Embryonic facial prominence (tissue), 1 donor: ENCODE data around the gene TRIM40.
"Not testable (repeated sequence)": the region's sequence is repeated elsewhere in the genome, so short reads cannot be mapped to it uniquely, and the experiment has no call there.

Experiments
- DNase-seq: peaks from one replicate; pipeline ENCODE4 v3.0.0-alpha.2; 2016; ENCODE audit errors: extremely low spot score

The TRIM40 gene

GRCh38 chr6:30163090-30163917, 27.4 kb downstream of the TRIM40 start, which contains the start of gene TRIM15:
Gene TRIM15, plus strand, starts transcription at chr6:30163546. Its CDS starts 139 bp downstream, at chr6:30163685.
- DNase-seq = no peak

GRCh38 chr6:30163918-30164654, 28.1 kb downstream of the TRIM40 start:
- no peak for DNase-seq

DNA sequence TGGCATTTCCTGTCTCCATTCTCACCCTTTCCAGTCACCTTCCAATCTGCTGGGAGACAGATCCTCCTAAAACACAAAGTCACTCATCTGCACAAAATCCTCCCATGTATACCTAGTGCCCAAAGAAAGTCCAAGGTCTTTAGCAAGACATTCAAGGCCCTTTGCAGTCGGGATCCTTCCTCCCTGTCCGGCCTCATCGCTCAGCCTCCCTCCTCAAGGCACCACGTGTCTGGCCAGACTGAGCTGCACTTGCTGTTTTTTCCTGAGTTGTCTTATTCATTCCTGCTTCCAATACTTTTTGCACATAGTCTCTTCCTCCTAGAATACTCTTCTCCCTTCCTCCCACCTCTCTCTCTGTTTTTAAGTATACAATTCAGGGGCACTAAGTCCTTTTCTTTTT, 28.8 kb downstream of the TRIM40 start:
- no peak for DNase-seq

DNA sequence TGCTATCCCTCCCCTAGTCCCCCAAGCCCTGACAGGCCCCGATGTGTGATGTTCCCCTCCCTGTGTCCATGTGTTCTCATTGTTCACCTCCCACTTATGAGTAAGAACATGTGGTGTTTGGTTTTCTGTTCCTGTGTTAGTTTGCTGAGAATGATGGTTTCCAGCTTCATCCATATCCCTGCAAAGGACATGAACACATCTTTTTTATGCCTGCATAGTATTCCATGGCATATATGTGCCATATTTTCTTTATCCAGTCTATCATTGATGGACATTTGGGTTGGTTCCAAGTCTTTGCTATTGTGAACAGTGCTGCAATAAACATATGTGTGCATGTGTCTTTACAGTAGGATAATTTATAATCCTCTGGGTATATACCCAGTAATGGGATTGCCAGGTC, 29.3 kb downstream of the TRIM40 start:
- not testable (repeated sequence) for DNase-seq

DNA sequence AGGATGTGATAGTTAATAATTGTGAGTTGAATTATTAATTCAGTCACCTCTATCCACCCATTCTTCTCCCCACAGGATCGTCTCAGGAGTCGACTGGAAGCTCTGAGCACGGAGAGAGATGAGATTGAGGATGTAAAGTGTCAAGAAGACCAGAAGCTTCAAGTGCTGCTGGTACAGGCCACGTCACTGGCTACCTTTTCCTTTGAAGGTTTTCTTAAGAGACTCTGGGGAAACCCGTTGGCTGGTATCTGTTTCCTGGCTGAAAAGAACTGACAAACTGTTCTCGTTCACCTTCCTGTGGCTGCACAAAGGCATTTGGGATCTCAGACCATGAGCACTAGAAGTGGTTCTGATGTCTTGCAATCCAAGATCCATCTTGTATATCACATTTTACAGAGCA, 31.2 kb downstream of the TRIM40 start:
- no peak for DNase-seq

DNA sequence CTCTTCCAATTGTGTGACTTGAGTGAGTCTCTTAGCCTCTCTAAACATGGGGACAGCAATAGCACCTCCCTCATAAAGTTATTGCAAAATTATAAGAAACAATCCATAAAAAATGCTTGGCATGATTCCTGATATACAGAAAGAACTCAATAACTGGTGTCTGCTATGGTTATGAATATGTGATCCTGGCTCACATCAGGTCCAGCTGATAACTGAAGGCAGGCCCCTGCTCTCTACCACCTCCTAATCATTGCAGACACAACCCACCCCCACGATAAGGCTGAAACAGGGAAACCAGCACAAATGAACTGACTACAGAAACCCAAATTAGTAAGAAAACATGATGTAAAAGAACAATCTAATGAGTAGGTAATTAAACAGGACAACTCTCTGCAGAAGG, 32.8 kb downstream of the TRIM40 start:
- no peak for DNase-seq

- no peak for DNase-seq
These were observed 34.0 kb downstream of the TRIM40 start for GRCh38 chr6:30169658-30170614.

DNA sequence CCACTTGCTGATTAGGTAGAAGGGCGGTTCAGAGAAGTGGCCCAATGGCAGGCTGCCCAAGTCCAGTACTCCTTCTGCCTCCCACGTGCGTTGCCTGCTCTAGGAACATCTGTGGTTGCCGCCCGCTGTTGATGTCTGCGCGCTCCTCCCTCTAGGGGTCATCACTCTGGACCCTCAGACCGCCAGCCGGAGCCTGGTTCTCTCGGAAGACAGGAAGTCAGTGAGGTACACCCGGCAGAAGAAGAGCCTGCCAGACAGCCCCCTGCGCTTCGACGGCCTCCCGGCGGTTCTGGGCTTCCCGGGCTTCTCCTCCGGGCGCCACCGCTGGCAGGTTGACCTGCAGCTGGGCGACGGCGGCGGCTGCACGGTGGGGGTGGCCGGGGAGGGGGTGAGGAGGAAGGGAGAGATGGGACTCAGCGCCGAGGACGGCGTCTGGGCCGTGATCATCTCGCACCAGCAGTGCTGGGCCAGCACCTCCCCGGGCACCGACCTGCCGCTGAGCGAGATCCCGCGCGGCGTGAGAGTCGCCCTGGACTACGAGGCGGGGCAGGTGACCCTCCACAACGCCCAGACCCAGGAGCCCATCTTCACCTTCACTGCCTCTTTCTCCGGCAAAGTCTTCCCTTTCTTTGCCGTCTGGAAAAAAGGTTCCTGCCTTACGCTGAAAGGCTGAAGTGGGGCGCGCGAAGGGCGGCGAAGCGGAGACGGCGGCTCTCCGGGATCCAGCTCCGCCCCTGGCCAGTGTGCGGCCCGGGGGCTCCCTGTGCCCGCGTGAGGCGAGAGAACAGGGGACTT, 35.9 kb downstream of the TRIM40 start:
- DNase-seq = no peak

DNA sequence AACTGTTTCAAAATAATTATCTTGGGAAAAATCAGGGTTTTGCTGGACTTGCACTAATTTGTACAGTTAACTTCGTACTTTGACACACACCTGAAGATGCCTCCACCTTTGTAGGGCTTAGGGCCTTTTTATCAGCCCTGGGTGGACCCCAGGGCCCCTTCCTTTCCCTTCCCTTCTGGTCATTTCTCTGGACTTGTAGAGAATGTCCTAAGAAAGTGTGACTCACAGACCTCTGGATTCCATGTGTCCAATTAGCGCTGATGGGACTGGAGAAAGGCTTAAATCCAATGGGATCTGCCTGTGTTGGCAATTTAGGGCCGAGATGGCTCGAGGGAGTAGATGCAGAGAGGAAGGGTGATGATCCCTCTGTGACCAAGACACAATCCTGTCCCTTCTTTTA, 36.7 kb downstream of the TRIM40 start:
- DNase-seq = no peak

- no peak for DNase-seq
These were observed 39.8 kb downstream of the TRIM40 start for GRCh38 chr6:30175765-30176164.

DNA sequence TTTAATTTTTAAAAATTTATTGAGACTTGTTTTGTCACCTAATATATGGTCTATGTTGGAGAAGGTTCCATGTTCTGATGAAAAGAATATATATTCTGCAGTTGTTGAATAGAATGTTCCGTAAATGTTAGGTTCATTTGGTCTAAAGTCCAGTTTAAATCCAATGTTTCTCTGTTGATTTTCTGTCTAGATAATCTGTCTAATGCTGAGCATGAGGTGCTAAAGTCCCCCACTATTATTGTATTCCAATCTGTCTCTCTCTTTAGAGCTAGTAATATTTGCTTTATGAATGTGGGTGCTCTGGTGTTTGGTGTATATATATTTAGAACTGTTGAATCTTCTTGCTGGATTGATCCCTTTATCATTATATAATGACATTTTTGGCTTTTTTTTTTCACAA, 42.9 kb downstream of the TRIM40 start:
- DNase-seq = no peak

DNA sequence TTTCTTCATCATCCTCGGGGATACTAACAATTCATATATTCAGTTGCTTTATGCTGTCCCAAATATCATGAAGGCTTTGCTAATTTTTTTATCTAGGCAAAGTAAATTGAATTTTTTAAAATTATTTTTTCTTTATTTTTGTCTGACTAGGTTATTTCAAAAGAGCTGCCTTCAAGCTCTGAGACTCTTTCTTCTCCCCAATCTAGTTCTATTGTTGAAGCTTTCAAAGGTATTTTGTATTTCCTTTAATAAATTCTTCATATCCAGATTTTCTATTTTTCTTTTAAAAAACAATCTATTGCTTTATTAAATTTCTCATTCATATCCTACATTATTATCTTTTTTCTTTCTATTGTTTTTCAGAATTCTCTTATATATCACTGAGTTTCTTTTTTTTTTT, 44.2 kb downstream of the TRIM40 start:
- DNase-seq = no peak

- DNase-seq = no peak
These were observed 48.6 kb downstream of the TRIM40 start for GRCh38 chr6:30184417-30185031.

- no peak for DNase-seq
These were observed 50.0 kb downstream of the TRIM40 start for GRCh38 chr6:30185846-30186484.

GRCh38 chr6:30188541-30188940, 52.6 kb downstream of the TRIM40 start:
- DNase-seq = no peak

- DNase-seq = no peak
These were observed 56.1 kb downstream of the TRIM40 start for GRCh38 chr6:30192076-30192475.

- no peak for DNase-seq
These were observed 59.1 kb downstream of the TRIM40 start for GRCh38 chr6:30194797-30195690.

- no peak for DNase-seq
These were observed 60.0 kb downstream of the TRIM40 start for GRCh38 chr6:30195951-30196350.

GRCh38 chr6:30196376-30196775, 60.4 kb downstream of the TRIM40 start:
- no peak for DNase-seq
